Measurements from ENCODE around the gene ZMYM2. TPM values are rescaled to one million over a fixed set of nuclear protein-coding genes. Genes with fewer than 3 reads are reported as not detected.

ZMYM2 gene
- total and polyA plus RNA-seq, 2 experiments from 2014 or later = 87.9 to 159 TPM

DNA sequence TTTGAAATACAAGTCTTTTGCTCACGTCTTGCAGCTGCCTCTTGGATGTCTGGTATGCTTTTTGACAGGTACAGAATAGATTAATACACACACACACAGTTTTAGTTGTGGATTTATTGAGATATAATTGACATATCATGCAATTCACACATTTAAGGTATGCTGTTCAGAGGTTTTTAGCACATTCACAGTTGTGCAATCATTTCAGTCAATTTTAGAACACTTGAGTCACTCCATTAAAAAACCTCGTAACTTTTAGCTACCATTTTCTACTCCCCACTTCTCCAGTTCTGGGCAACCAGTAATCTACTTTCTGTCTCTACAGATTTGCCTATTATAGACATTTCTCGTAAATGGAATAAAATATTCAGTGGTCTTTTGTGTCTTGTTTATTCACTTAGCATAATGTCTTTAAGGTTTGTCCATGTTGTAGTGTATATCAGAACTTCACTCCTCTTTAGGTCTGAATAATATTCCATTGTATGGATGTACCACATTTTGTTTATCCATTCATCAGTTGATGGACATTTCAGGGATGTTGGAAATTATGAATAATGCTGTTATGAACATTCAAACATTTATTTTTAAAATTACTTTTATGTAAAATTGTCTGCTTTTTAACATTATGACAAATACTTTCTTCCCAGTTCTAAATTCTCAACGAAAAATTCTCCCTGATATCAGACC, 2.5 kb upstream of the ZMYM2 start:
- H3K9me2 ChIP-seq (ENCODE audit: insufficient read depth) = no peaks in the 10 kb centered on the region

More for the DNA sequence above, 2.5 kb upstream of the ZMYM2 start:
- TF ChIP-seq ZNF114 (CRISPR knock-in tag; IDR thresholded peaks at IDR 0.05) (no peak), CREB1 (CRISPR knock-in tag; IDR thresholded peaks at IDR 0.05; ENCODE audit: low read depth) (no peak), ZNF331 (CRISPR knock-in tag; IDR thresholded peaks at IDR 0.05; ENCODE audit: low read depth) (no peak), POLR2AphosphoS5 (IDR thresholded peaks at IDR 0.05; ENCODE audit: low read depth) (no peak), ETS1 (IDR thresholded peaks at IDR 0.05) (no peak), JUNB (IDR thresholded peaks at IDR 0.05; ENCODE audit: unreplicated experiment) (no peak), REST (IDR thresholded peaks at IDR 0.05; ENCODE audit: unreplicated experiment) (no peak), EZH2phosphoT487 (IDR thresholded peaks at IDR 0.05; ENCODE audit: unreplicated experiment) (no peak), NANOG (IDR thresholded peaks at IDR 0.05; ENCODE audit: borderline replicate concordance) (no peak), EZH2 (IDR thresholded peaks at IDR 0.05; ENCODE audit: low read depth, unreplicated experiment) (no peak), STAT1 (IDR thresholded peaks at IDR 0.05; ENCODE audit: unreplicated experiment) (no peak), ZNF462 (CRISPR knock-in tag; IDR thresholded peaks at IDR 0.05) (no peak)
- TF ChIP-seq, protein P1, sequence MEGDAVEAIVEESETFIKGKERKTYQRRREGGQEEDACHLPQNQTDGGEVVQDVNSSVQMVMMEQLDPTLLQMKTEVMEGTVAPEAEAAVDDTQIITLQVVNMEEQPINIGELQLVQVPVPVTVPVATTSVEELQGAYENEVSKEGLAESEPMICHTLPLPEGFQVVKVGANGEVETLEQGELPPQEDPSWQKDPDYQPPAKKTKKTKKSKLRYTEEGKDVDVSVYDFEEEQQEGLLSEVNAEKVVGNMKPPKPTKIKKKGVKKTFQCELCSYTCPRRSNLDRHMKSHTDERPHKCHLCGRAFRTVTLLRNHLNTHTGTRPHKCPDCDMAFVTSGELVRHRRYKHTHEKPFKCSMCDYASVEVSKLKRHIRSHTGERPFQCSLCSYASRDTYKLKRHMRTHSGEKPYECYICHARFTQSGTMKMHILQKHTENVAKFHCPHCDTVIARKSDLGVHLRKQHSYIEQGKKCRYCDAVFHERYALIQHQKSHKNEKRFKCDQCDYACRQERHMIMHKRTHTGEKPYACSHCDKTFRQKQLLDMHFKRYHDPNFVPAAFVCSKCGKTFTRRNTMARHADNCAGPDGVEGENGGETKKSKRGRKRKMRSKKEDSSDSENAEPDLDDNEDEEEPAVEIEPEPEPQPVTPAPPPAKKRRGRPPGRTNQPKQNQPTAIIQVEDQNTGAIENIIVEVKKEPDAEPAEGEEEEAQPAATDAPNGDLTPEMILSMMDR (conservative IDR thresholded peaks at IDR 0.05; ENCODE audit: low read depth in 2 of 2) = no peak
- H3K27me3 ChIP-seq (ENCODE audit: insufficient read depth) = no peaks in the 10 kb centered on the region
- no peak overlapping the region for H3K4me2 ChIP-seq
- H2AFZ ChIP-seq = no peak overlapping the region
- peaks cover 7% of the 10 kb centered on the region for H3K36me3 ChIP-seq (ENCODE audit: insufficient read depth)
- Mint-ChIP-seq H3K27me3 (ENCODE audit: insufficient read depth, low read depth, poor library complexity) (peaks cover 6% of the 10 kb centered on the region), H3K4me1 (peaks cover 8% of the 10 kb centered on the region), H3K9me3 (peaks cover 4% of the 10 kb centered on the region), H3K36me3 (ENCODE audit: low read depth) (peaks cover 17% of the 10 kb centered on the region), H3K4me3 (no peak overlapping the region), H3K27ac (no peak overlapping the region)
- H3K4me1 ChIP-seq (ENCODE audit: insufficient read depth) = peaks cover 6% of the 10 kb centered on the region
- H4K20me1 ChIP-seq (replicated peaks; ENCODE audit: insufficient read depth) = peaks cover 7% of the 10 kb centered on the region
- no peak for DNase-seq (ENCODE audit: low spot score)
- ATAC-seq = no peak
- peaks cover 16% of the 10 kb centered on the region for H3K79me2 ChIP-seq (replicated peaks; ENCODE audit: insufficient read depth)
- H3K4me3 ChIP-seq = no peak overlapping the region
- peaks cover 3% of the 10 kb centered on the region; the same call in 1 of the 2 replicates for H3F3A ChIP-seq (replicated peaks; ENCODE audit: low read depth)
- H3K27ac ChIP-seq (ENCODE audit: low read depth) = no peak overlapping the region

Data from GM23338 (cell line).